Sciatic nerve (tissue), 2 donors: ENCODE data around the gene DCP1A. TPM values are rescaled to one million over a fixed set of nuclear protein-coding genes. Genes with fewer than 3 reads are reported as not detected.
"Not testable (repeated sequence)": the region's sequence is repeated elsewhere in the genome, so short reads cannot be mapped to it uniquely, and the experiment has no call there.

Source experiments
- ATAC-seq: fragments of 200-7000 bp; cut with Tn5 transposase; one replicate; pipeline ENCODE4 v1.9.1; 2020; ENCODE audit warnings: mild to moderate bottlenecking, moderate library complexity
- DNase-seq: peaks from one replicate; pipeline ENCODE4 v3.0.0-alpha.2; 2020; ENCODE audit warnings: low spot score
- intact Hi-C: fragments of 100-400 bp; cut with DNase I; formaldehyde crosslinking; loops from one replicate; pipeline ENCODE4 v1.14.2; 2022
- total RNA-seq: library from RNA; stranded (reverse); fragmentation: NEBNext Ultra II Directional; extraction: Animal tissue kit (Norgen Biotek cat#: 25700); gene quantifications from one replicate; pipeline ENCODE4 v1.2.1, GENCODE V29; 2021
- donor health status: DM: no; HTN: no; CAD: no.
- donor health status: DM: no; HTN: no; CAD: no.

Gene DCP1A
- total RNA-seq, 1 donor from 2014 or later, result 30.8 TPM

DNA sequence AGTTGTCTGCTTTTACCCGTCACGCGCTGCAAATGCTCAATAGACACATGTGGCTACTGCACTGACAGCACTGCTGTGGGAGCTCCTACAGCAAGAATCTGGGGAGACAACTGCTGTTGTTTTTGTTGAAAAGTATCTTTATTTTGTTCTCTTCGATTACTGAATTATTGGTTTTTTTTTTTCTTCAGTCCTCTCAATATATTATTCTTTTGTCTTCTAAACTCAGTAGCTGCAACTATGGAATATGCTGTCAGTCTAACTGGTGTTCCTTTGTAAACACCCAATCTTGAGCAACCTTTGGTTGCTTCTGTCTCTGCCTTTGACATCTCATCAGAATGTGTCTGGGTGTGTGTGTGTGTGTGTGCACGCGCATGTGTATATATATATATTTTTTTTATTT is 12.6 kb downstream of the DCP1A start:
- ATAC-seq (no peak), DNase-seq (no peak)
- intact Hi-C loops, result no loop called here

DNA sequence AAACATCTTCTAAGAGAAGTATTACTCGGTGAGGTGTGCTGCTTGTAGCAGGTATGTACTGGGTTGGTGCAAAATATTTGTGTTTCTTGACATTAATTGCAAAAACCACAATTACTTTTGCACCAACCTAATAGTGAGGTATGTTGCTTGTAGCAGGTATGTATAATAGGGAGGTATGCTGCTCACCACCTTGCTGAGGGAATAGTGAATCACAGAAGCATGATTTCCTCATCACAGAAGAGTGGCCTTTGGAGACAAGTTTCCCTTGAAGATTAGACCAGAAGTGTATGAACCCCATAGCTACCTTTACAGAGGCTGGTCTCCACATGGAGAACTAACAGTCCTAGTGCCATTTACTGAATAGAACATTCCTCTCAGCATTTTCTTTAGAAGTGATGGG is 15.5 kb downstream of the DCP1A start:
- ATAC-seq, result no peak
- intact Hi-C loops, result no loop called here
- DNase-seq, result no peak

GRCh38 chr3:53329897-53330296 is 17.4 kb downstream of the DCP1A start:
- no peak for DNase-seq
- intact Hi-C loops, result no loop called here
- no peak for ATAC-seq

GRCh38 chr3:53328746-53329145 is 18.6 kb downstream of the DCP1A start:
- intact Hi-C loops, result no loop called here
- DNase-seq, result no peak
- ATAC-seq, result no peak

- not testable (repeated sequence) for DNase-seq, ATAC-seq
Observed at GRCh38 chr3:53327986-53328385, 19.4 kb downstream of the DCP1A start.

GRCh38 chr3:53324105-53324504 is 23.2 kb downstream of the DCP1A start:
- intact Hi-C loops, result no loop called here
- ATAC-seq, result no peak
- no peak for DNase-seq

More at GRCh38 chr3:53327986-53328385, 19.4 kb downstream of the DCP1A start:
- intact Hi-C loops, result not testable (repeated sequence)

- intact Hi-C loops, result no loop called here
- no peak for DNase-seq
- peak; percentile 86 for ATAC-seq
Observed at GRCh38 chr3:53320697-53321096, 26.6 kb downstream of the DCP1A start.

GRCh38 chr3:53318522-53318921 is 28.8 kb downstream of the DCP1A start:
- peak; percentile 78 for ATAC-seq
- DNase-seq, result no peak
- intact Hi-C loops, result no loop called here

DNA sequence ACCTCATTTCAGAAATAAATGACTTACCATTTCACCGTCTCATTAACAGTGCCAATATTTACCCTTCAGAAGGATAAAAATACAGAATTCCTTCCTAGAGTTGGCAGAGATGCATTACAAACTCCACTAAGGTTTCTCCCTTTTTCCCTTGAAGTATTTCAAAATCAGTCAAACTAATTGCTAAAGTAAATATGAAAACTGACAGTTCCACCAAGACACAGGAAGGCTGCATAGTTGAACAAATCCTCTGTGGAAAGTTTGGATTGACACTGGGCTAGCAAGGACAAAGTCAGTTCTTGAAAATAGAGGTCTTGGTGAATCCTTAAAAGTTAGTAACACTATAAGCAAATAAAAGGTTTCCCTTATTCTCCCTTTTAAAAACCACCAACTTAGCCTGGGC is 34.5 kb downstream of the DCP1A start:
- DNase-seq, result no peak
- peak; percentile 30 for ATAC-seq
- intact Hi-C loops, result no loop called here

- DNase-seq (no peak), ATAC-seq (peak; percentile 43)
- intact Hi-C loops, result no loop called here
Observed at GRCh38 chr3:53311882-53312281, 35.5 kb downstream of the DCP1A start.

DNA sequence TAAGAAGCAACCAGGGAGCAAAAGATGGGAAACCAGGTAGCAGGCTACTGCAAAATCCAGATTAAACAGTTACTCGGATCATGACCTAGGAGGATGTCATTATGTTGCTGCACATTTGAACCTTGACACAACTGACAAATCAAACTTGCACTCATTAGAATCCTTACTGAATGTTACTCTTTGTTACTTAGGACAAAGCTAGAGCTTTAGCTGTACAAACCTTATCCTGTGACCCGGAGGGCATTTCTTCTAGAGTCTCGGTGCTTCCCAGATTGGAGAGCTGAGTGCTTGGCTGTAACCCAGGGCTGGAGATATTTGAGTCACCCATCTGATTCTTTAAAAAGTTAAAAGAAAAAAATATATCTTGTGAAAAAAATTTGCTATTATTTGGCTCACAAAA is 43.4 kb downstream of the DCP1A start:
- ATAC-seq, result no peak
- DNase-seq, result no peak
- intact Hi-C loops, result no loop called here

- DNase-seq (no peak), ATAC-seq (no peak)
- intact Hi-C loops, result no loop called here
Observed at GRCh38 chr3:53303549-53303948, 43.8 kb downstream of the DCP1A start.

DNA sequence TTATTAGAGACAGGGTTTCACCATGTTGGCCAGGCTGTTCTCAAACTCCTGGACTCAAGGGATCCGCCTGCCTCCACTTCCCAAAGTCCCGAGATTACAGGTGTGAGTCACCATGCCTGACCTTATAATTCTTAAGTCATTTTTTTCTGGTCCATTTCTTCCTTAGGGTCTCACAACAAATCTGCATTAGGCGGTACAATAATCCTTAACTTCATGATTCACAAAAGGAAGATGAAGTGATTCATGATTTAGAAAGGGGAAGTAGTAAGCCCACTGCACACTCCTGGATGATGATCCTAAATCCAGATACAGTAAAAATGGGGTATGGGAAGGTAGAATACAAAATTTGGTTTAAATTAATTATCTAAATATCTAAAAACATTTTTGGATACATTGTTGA is 46.5 kb downstream of the DCP1A start:
- intact Hi-C loops, result no loop called here
- DNase-seq, result no peak
- ATAC-seq, result no peak

GRCh38 chr3:53299611-53300023 is 47.7 kb downstream of the DCP1A start:
- DNase-seq, intact Hi-C loops: not testable (repeated sequence)
- ATAC-seq, result peak; percentile 88

- ATAC-seq (no peak), DNase-seq (no peak)
- intact Hi-C loops, result no loop called here
Observed at GRCh38 chr3:53295410-53295809, 51.9 kb downstream of the DCP1A start.

DNA sequence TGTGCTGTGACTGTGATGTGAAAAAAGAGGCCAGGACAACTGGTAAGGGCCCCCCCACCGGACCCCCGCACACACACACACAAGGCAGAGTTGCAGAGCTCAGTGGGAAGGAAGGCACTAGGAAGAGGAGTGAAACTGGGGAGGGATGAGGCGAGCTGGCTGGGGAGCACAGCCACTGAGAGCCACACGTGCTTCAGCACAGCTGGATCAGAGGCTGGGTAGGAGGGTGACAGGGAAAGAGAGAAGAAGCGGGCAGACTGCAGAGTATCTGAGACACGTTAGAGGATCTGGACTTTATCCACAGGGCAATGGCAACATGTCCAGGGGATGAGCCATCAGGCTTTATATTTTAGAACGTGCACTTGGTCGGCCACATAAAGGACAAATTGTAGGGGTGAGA is 53.5 kb downstream of the DCP1A start:
- no peak for ATAC-seq
- no peak for DNase-seq
- intact Hi-C loops, result no loop called here

GRCh38 chr3:53288214-53288613 is 59.1 kb downstream of the DCP1A start:
- intact Hi-C loops, result no loop called here
- DNase-seq (no peak), ATAC-seq (no peak)

DNA sequence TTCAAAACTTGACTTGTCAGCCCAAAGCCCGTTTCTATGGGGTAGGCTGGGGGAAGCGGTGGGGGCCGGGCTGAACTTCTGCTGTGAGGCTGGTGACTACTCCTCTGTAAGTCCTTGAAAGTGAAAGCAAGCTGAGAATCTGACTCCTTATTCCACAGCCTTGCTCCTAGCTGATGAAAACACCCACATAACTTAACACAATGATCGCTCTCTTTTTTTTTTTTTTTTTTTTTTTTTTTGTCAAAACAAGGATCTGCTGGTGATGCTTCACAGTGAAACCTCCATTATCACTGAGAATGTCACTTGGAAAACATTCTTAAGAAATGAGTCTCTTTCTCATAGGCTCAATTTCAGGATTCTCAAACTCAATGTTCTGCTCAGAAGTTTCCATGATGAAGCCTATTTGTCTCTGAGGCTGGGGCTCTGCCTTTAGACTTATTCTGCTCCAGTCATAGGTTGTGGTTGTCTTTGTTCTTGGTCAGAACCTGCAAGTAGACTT is 60.2 kb downstream of the DCP1A start:
- intact Hi-C loops, result no loop called here
- DNase-seq (peak; percentile 64), ATAC-seq (peak; percentile 91)

DNA sequence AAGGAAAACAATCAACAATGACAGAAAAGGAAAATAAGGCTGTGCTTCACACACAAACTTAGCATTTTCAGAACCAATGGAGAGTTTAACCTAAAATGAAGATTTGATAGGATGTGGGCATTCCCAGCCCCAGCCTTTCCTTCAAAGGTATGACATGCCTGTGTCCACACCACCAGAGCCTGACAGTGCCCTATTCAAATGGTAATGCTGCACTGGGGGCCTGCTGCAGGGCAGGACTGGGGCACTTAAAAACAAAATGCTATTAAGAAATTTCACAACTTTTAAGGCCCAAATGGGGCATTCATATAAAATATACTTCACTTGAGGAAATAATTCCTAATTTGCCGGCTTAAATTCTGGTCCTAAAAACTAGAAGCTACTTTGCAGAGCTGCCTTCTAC is 60.6 kb downstream of the DCP1A start:
- intact Hi-C loops, result loop anchor here (1.0 kb wide), 1 partner anchor 39 kb away; no protein-coding TSS in a partner anchor
- ATAC-seq (peak; percentile 43), DNase-seq (no peak)

- no peak for DNase-seq
- intact Hi-C loops, result no loop called here
- ATAC-seq, result no peak
Observed at GRCh38 chr3:53282581-53282980, 64.8 kb downstream of the DCP1A start.

- no peak for DNase-seq
- no peak for ATAC-seq
- intact Hi-C loops, result no loop called here
Observed at GRCh38 chr3:53278667-53279066, 68.7 kb downstream of the DCP1A start.
